Mononuclear cell (primary cell): Measurements from ENCODE around the gene TMEM143. TPM values are rescaled to one million over a fixed set of nuclear protein-coding genes. Genes with fewer than 3 reads are reported as not detected.
"Not testable (repeated sequence)": the region's sequence is repeated elsewhere in the genome, so short reads cannot be mapped to it uniquely, and the experiment has no call there.

Source experiments
- H3K27me3 ChIP-seq: 2 replicates; pipeline ENCODE4 v1.6.0; 2011; ENCODE audit warnings: low read length, control low read depth; ENCODE audit not compliant: insufficient read depth
- H3K4me1 ChIP-seq: 2 replicates; pipeline ENCODE4 v1.5.1; 2011; ENCODE audit warnings: mild to moderate bottlenecking, low read length, control low read depth; ENCODE audit not compliant: insufficient read depth
- H3K4me3 ChIP-seq: 2 replicates; pipeline ENCODE4 v1.5.1; 2011; ENCODE audit warnings: mild to moderate bottlenecking, low read length, moderate library complexity
- H3K9me3 ChIP-seq: 2 replicates; pipeline ENCODE4 v1.5.1; 2011; ENCODE audit warnings: low read depth, mild to moderate bottlenecking, control low read depth, low read length
- total RNA-seq: library from RNA; depleted of rRNA; stranded (reverse); fragments of >200 nt; gene quantifications from one replicate; pipeline ENCODE4 v1.2.3, GENCODE V29; 2012

The TMEM143 gene
- total RNA-seq, 1 donor: 3.4 TPM

DNA sequence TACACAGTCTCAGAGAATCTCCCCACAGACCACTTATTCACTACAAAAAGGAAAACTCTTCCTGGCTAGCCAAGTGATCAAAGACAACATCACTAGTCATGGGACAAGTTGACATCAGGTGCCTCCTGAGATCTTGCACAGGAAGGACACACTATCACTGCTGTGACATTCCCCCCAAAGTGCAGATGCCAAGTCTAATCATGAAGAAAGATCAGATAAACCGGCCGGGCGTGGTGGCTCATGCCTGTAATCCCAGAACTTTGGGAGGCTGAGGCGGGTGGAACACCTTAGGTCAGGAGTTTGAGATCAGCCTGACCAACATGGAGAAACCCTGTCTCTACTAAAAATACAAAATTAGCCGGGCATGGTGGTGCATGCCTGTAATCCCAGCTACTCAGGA is 54.0 kb downstream of the TMEM143 start:
- H3K27me3 ChIP-seq, H3K4me3 ChIP-seq, H3K9me3 ChIP-seq, H3K4me1 ChIP-seq: not testable (repeated sequence)

DNA sequence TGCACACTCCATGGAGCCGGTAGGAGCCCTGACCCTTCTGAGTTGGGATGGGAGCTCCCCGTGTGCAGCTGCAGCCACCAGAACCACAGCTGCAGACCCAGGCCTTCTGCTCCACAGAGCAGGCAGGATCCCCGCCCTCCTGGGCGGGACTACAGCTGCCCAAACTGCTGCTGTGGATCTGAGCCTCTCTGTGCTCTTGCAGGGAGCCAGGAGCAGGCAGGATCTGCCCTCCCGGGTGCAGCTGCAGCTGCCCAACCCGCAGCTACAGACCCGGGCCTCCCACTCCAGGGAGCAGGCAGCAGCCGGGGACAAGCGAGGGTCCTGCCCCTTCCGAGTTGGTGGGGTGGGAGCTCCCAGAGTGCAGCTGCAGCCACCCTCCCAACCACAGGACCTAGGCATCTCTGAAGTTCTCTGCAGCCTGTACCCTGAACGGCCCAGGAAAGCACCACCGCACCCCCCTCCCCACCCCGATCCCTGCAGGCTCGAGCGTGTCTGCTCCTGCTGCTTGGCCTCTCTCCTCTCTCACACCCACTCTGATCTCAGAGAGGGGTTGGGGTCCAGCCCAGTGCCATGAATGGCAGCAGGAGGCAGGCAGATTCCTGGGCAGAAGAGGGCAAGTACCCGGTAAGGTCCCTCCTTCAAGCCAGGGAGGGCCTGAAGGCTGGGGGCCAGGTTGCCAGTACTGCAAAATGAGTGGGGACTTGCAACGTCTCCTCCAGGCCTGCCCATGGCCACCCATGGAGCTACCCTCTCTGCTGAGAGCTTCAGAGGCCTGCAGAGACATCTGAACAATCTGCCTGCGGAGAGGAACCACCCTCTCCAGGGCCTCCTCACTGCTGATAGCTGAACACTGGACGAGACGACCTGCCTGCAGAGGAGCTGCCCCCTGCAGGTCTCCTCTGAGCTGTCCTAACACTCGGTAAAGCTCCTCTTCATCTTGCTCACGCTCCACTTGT is 54.8 kb downstream of the TMEM143 start:
- Histone ChIP-seq H3K4me1 (no peaks in the 10 kb centered on the region), H3K4me3 (no peak overlapping the region), H3K9me3 (no peaks in the 10 kb centered on the region), H3K27me3 (no peaks in the 10 kb centered on the region)

DNA sequence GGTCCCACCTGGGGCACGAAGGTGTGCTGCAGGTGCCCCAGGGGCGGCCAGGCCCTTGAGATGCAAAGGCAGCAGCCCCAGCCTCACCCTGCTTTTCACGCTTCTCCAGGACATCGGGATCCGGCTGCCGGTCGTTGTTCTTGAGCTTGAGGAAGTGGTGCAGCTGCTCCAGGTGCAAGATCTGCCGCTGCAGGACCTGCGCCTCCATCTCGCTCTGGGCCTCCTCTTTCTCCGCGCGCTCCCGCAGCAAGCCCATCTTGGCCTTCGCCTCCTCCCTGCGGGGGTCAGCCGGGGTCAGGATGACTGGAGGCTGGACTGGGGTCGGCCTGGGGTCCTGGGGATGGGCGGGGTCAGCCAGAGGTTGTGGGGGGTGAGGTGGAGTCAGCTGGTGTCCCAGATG is 59.9 kb downstream of the TMEM143 start:
- no peaks in the 10 kb centered on the region for H3K9me3 ChIP-seq
- H3K27me3 ChIP-seq: no peaks in the 10 kb centered on the region
- no peak overlapping the region for H3K4me3 ChIP-seq
- no peaks in the 10 kb centered on the region for H3K4me1 ChIP-seq

DNA sequence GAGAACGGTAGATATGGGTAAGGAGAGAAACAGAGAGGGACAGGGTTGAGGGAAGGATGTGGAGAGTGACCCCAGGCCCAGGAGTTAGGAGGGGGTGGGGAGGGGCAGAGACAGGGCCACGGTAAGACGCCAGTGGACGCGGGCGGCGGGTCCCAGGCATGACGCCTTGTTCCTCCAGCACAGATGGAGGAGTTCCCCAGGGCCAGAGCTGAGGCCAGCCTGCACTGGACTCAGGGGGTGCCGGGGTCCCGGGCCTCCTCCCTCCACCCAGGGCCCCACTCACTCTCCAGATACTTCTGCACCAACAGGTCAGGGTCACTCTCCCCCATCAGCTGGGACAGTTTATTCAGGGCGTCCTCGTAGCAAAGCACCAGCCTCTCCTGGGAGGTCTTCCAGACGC is 60.4 kb downstream of the TMEM143 start:
- Histone ChIP-seq H3K9me3 (no peaks in the 10 kb centered on the region), H3K4me1 (no peaks in the 10 kb centered on the region), H3K4me3 (no peak overlapping the region), H3K27me3 (no peaks in the 10 kb centered on the region)

DNA sequence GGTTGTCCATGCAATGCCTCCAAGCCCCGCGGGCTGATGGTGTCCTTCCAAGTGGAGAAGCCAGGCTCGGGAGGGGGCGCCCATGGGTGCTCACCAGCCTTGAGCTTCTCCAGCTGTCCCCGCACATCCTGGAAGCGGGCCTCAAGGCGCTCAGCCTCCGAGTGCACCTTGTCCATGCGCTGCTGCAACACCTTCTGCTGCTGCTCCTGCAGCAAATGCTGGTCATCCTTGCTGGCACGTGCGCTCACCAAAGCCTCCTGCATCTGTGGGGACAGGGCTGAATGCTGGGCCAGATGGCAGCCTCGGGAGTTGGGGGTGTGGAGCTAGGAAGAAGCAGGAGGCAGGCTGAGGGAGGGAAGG is 61.2 kb downstream of the TMEM143 start:
- H3K9me3 ChIP-seq: no peaks in the 10 kb centered on the region
- H3K4me3 ChIP-seq: no peak overlapping the region
- no peaks in the 10 kb centered on the region for H3K27me3 ChIP-seq
- no peaks in the 10 kb centered on the region for H3K4me1 ChIP-seq

DNA sequence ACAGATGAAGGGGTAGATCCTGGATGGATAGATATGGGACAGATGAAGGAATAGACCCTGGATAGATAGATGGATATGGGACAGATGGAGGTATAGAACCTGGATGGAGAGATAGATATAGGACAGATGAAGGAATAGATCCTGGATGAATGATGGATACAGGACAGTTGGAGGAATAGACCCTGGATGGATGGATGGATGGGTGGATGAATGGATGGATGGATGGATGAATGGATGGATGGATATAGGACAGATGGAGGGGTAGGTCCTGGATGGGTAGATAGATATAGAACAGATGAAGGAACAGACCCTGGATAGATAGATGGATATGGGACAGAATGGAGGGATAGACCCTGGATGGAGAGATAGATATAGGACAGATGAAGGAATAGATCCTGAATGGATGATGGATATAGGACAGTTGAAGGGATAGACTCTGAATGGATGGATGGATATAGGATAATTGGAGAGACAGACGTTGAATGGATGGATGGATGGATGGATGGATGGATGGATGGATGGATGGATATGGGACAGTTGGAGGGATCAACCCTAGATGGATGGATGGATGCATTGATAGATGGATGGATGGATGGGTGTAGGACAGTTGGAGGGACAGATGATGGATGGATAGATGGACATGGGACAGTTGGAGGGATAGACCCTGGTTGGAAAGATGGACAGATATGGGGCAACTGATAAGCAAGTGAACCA is 61.7 kb downstream of the TMEM143 start:
- H3K27me3 ChIP-seq: no peaks in the 10 kb centered on the region
- H3K9me3 ChIP-seq: no peaks in the 10 kb centered on the region
- no peaks in the 10 kb centered on the region for H3K4me1 ChIP-seq
- H3K4me3 ChIP-seq: no peak overlapping the region

DNA sequence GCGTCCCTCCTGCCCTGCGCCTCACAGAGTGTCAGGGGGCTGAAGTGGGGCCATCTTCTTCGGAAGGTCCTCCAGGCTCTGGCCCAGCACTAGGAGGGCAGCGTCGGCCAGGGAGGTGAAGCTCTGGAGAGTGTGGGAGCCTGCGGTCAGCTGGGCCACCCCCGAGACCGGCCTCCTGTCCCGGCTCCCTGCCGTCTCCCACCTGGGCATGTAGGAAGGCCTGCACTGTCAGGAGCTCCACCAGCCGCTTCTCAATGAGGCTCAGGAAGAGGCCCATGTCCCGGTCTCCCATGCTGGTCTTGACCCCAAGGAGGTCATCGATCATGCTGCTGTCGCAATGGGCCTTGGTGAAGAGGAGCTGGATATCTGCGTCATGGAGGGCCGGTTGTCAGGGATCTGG is 65.8 kb downstream of the TMEM143 start:
- Histone ChIP-seq H3K9me3 (no peaks in the 10 kb centered on the region), H3K4me3 (no peak overlapping the region), H3K4me1 (no peaks in the 10 kb centered on the region), H3K27me3 (no peaks in the 10 kb centered on the region)

DNA sequence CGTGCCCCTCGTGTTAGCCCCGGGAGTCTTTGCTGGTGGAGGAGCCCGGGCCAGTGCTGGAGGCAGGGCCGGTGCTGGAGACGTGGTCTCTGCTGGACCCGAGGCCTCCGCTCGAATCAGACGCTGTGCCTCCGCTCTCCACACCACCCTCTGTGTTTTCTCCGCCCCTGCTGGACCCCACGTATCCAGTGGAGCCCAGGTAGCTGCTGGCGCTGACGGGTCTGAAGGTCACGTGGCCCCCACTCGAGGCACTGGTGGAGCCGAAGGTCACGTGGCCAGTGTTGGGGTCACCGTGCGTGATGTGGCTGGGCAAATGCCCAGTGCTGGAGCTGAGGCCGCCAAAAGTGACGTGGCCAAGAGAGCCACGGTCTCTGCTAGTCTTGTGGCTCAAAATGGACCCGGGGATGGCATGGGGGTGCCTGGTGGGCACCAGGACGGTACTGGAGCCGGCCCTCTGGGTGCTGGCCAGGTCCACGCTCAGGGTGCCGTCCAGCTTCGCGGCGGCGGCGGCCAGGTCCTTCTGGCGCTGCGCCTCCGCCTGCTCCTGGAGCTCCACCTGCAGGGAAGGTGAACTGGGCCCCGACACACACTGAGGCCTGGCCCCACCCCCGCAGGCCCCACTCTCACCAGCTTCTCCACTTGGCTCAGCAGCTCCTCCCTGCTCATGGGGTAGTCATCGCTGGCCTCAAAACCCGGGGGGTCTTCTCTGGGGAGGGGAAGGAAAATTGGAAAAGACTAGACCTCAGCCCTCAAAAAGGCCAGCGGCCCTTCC is 66.6 kb downstream of the TMEM143 start:
- no peaks in the 10 kb centered on the region for H3K4me1 ChIP-seq
- no peak overlapping the region for H3K4me3 ChIP-seq
- H3K9me3 ChIP-seq: no peaks in the 10 kb centered on the region
- H3K27me3 ChIP-seq: no peaks in the 10 kb centered on the region

DNA sequence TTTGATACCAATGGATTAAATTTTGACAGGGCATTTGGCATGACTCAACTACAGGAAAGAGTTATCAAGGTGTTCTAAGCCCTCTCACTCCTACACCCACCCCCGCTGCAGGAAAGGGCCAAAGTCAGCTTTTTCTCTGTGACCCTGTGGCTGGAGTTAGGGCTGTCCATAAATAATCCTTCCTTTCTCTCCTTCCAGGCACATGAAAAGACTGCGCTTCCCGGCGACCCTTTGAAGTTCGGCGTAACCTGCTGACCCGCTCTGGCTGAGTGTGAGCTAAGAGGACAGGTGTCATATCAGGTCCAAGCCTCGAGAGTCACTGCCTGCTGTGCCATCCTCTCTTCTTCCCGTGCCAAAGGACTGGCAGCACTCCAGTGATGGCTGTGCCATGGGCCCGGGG is 68.3 kb downstream of the TMEM143 start:
- Histone ChIP-seq H3K27me3 (no peaks in the 10 kb centered on the region), H3K4me1 (peaks cover 10% of the 10 kb centered on the region), H3K4me3 (no peak overlapping the region), H3K9me3 (no peaks in the 10 kb centered on the region)

DNA sequence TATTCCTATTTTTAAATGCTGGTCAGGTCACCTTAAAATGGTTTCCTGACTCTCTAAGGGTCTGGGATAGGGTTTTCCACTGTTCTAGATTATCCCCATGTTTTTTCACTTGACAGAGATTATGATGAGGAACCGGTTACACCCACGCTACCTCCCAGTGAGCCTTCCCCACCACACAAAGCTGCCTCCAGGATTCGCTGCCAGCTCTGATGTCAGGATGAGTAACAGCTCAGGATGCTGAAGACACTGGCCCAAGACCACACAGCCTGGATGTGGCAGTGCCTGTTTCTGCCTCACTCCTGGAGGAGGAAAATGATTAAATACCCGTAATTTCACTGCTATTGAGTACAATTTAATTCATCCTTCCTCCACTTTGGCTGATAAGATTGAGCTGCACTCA is 70.9 kb downstream of the TMEM143 start:
- Histone ChIP-seq H3K27me3 (no peaks in the 10 kb centered on the region), H3K9me3 (no peaks in the 10 kb centered on the region), H3K4me1 (peaks cover 10% of the 10 kb centered on the region), H3K4me3 (no peak overlapping the region)

DNA sequence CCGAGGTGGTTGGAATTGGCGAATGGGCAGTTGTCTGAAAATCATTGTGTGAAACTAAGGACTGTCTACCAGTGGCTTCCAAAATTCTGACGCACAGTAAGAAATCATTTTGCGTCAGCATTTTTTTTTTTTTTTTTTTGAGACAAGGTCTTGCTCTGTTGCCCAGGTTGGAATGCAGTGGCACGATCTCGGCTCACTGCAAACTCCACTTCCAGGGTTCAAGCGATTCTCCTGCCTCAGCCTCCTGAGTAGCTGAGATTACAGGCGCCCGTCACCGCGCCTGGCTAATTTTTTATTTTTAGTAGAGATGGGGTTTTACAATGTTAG is 72.3 kb downstream of the TMEM143 start:
- not testable (repeated sequence) for H3K27me3 ChIP-seq, H3K4me1 ChIP-seq, H3K4me3 ChIP-seq, H3K9me3 ChIP-seq

DNA sequence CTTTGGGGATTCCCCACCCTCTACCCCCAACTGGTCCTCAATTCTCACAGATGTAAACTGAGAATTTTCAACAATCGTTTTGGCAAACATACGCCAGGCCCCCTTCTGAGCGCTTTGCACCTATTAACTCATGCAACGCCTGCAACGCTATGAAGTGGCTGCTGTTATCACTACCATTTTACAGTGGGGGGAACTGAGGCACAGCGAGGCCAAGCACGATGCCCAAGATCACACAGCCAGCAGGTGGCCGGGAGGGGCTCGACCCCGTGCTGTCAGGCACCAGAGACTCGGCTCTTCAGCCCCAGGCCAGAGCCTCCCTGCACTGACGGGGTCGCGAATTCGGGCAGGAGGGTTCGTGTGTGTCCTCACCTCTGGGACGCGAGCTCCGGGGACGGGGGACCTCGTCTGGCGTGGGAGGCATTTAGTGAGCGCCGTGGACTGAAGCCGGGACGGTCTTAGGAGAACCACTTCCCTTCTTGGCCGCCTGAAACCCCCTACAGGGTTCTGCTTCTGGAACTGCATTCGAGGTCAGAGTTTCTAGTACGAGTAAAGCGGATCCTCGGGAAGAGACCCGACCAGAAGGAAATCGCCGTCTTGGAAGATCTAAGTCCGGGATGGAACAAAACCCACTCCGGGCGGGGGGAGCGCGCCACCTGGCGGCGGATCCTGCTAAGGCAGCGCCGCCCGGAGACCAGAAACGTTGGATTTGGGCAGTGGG is 72.8 kb downstream of the TMEM143 start:
- peaks cover 10% of the 10 kb centered on the region for H3K4me1 ChIP-seq
- no peaks in the 10 kb centered on the region for H3K27me3 ChIP-seq
- H3K4me3 ChIP-seq: peak overlapping the region; percentile 28
- no peaks in the 10 kb centered on the region for H3K9me3 ChIP-seq

DNA sequence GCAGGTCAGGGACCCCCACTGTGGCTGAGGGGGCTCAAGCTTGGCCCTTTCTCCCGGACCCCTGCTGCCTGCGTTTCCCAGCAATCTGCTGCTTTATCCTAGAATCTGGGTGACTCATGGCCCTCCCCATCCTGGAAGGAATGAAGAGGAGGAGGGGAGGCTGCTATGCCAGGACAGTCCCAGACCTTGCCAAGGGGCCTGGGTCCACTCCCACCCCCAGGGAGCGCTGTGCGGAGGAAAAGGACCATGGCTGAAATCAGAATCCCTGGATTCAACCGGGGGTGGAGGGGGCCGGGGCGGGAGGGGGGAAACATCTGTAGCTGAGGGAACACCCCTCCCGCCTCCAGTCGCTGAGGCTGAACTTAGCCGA is 73.4 kb downstream of the TMEM143 start:
- H3K27me3 ChIP-seq: no peaks in the 10 kb centered on the region
- peaks cover 10% of the 10 kb centered on the region for H3K4me1 ChIP-seq
- no peaks in the 10 kb centered on the region for H3K9me3 ChIP-seq
- no peak overlapping the region for H3K4me3 ChIP-seq

DNA sequence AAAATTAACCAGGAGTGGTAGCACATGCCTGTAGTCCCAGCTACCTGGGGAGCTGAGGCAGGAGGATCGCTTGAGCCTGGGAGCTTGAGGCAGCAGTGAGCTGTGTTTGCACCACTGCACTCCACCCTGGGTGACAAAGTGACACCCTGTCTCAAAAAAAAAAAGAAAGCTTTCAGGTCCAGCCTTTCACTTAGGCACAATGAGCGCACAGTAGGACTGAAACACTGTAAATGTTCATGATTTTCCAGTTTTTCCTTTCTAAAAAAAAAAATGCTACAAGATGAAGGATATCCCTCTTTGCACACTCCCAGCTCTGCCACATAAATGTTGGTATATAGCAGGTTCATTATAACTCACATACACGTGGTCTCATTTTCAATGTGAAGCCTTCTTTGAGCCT is 76.0 kb downstream of the TMEM143 start:
- Histone ChIP-seq H3K4me1 (peaks cover 10% of the 10 kb centered on the region), H3K4me3 (no peak overlapping the region), H3K27me3 (no peaks in the 10 kb centered on the region), H3K9me3 (no peaks in the 10 kb centered on the region)

DNA sequence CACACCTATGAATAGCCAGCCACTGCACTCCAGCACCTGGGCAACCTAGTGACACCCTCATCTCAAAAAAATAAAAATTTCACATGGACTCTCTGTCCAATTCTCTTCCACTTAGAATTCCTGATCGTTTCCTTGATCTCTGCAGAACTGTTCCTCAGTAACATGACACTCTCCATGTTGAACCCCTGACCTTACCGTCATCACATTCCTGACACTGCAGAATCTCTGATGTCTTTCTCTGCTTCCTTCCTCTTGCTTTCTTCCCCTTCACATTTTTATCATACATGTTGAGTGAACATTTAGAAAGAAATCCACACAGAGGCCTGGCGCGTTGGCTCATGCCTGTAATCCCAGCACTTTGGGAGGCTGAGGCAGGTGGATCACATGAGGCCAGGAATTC is 78.8 kb downstream of the TMEM143 start:
- no peaks in the 10 kb centered on the region for H3K9me3 ChIP-seq
- no peaks in the 10 kb centered on the region for H3K27me3 ChIP-seq
- no peak overlapping the region for H3K4me3 ChIP-seq
- H3K4me1 ChIP-seq: no peaks in the 10 kb centered on the region
